Measurements from ENCODE around the gene CYGB. TPM values are rescaled to one million over a fixed set of nuclear protein-coding genes. Genes with fewer than 3 reads are reported as not detected.
"Not testable (repeated sequence)": the region's sequence is repeated elsewhere in the genome, so short reads cannot be mapped to it uniquely, and the experiment has no call there.

CYGB gene
- total and polyA plus RNA-seq, 7 donors: 6.4 to 14.6 (median 11.0) TPM

DNA sequence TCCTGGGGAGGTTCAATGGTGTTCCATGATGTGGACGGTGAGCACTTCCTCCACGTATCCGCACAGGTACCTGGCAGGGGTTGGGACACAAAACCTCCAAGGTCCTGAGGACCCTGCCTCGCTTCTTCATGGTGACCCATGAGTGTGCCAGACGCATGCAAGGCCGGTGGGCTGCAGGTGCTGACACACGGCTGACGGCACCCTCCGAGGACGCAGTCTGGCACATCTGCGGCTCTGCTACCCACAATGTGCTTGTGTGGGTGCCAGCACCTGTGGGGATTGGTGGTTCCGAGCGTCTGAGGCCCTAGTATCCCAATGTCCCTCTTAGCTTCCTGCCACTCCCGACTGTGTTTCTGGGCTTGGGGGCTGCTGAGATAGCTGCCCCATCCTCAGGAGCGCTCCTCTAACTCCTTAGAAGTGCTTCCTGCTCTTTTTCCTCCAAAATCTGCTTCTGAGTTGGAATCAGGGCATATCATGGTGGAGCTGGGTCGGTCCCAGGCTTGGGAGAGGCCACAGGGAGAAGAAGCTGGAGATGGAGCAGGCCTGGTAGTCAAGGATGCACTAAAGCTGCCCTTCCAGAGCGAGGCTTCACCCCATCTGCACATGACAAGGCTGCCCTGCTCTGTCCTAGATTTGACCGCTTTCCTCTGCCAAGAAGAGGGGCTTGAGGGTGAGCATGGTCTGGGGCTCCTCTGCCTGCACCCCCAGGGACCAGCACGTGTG, 1.6 kb downstream of the CYGB start:
- peaks cover 29% of the 10 kb centered on the region for H3K4me1 ChIP-seq
- DNase-seq (peak in 1 of 2 donors; percentile 9), ATAC-seq (no peak)
- 78 to 81% (median 80%) methylated on average over 19 of the region's 19 CpGs for WGBS, 3 donors
- peak overlapping the region; percentile 63 for H3K27ac ChIP-seq
- intact Hi-C loops (cut with DNase I): no loop called here
- TF ChIP-seq, protein P1, sequence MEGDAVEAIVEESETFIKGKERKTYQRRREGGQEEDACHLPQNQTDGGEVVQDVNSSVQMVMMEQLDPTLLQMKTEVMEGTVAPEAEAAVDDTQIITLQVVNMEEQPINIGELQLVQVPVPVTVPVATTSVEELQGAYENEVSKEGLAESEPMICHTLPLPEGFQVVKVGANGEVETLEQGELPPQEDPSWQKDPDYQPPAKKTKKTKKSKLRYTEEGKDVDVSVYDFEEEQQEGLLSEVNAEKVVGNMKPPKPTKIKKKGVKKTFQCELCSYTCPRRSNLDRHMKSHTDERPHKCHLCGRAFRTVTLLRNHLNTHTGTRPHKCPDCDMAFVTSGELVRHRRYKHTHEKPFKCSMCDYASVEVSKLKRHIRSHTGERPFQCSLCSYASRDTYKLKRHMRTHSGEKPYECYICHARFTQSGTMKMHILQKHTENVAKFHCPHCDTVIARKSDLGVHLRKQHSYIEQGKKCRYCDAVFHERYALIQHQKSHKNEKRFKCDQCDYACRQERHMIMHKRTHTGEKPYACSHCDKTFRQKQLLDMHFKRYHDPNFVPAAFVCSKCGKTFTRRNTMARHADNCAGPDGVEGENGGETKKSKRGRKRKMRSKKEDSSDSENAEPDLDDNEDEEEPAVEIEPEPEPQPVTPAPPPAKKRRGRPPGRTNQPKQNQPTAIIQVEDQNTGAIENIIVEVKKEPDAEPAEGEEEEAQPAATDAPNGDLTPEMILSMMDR (IDR thresholded peaks at IDR 0.05): no peak
- peak overlapping the region; percentile 65 for H3K4me3 ChIP-seq
- no peaks in the 10 kb centered on the region for H3K9me3 ChIP-seq
- H3K36me3 ChIP-seq (ENCODE audit: insufficient read depth in 1 of 2, low read depth in 1 of 2): no peaks in the 10 kb centered on the region
- peaks cover 0 to 19% (median 9%) of the 10 kb centered on the region in 3 donors for H3K27me3 ChIP-seq (ENCODE audit: insufficient read depth in 3 of 3, low read length in 2 of 3)

DNA sequence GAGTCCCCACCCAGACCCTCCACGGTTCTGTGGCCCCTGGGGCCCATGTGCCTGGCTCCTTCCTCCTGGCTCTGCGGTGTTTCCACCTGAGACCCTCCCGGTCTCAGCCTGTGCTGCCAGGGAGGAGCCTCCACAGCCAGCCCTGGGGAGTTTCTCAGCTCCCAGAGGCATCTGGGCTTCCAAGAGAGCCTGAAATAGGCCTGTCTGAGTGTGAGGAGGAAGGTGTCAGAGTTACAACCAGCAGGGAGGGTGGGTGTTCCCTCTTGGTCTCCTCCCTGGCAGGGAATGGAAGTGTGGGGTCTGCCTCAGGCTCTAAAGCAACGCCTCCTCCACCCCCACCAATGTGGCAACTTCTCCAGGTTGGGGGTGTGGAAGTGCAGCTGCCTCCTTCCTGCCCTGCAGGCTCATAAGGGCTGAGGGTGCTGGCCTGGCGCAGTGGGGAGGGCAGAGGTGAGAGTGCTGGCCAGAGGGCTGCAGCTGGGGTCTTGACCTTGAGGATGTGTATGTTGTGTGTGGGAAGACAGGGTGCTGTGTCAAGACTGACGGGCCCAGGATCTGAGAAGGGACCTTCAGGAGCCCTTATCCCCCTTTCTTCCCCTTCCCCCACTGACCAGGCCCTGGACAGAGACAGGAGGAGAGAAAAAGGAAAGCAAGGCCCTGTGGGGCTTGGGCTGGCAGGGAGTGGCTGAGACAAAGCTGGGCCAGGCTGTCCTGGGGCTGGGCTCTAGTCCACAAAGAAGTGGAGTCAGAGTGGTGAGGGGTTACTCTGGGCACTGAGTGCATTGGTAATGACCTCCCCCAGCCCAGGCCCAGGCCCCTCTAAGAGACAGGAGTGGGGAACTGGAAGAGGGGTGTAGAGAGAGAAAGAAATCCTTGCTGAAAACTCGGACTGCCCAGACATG, 2.4 kb downstream of the CYGB start:
- no peak for ATAC-seq
- TF ChIP-seq, protein P1 (IDR thresholded peaks at IDR 0.05): no peak
- intact Hi-C loops (cut with DNase I): no loop called here
- H3K27ac ChIP-seq: peak overlapping the region; percentile 16
- WGBS, 3 donors: 70 to 80% (median 72%) methylated on average over 7 of the region's 7 CpGs
- H3K4me1 ChIP-seq: peaks cover 32% of the 10 kb centered on the region
- no peaks in the 10 kb centered on the region for H3K9me3 ChIP-seq
- peak in 1 of 2 donors; percentile 8 for DNase-seq
- H3K4me3 ChIP-seq: peak overlapping the region; percentile 65
- no peaks in the 10 kb centered on the region for H3K36me3 ChIP-seq (ENCODE audit: insufficient read depth in 1 of 2, low read depth in 1 of 2)
- H3K27me3 ChIP-seq (ENCODE audit: insufficient read depth in 3 of 3, low read length in 2 of 3): peaks cover 0 to 19% (median 9%) of the 10 kb centered on the region in 3 donors

DNA sequence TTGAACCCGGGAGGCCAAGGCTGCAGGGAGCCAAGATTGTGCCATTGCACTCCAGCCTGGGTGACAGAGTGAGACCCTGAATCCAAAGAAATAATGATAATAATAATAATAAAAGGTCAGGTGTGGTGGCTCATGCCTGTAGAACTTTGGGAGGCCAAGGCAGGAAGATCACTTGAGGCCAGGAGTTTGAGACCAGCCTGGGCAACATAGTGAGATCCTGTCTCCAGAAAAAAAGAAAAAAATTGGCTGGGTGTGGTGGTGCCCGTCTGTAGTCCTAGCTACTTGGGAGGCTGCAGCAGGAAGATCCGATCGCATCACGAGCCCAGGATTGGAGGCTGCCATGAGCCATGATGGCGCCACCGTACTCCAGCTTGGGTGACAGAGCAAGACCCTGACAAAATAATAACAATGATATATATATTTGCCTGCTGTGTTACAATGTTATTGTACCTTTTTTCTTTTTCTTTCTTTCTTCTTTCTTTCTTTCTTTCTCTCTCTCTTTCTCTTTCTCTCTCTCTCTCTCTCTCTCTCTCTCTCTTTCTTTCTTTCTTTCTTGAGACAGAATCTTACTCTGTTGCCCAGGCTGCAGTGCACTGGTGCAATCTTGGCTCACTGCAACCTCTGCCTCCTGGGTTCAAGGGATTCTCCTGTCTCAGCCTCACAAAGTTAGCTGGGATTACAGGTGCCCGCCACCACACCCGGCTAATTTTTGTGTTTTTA, 3.7 kb downstream of the CYGB start:
- DNase-seq; H3K4me3 ChIP-seq; H3K27ac ChIP-seq; H3K36me3 ChIP-seq (ENCODE audit: insufficient read depth in 1 of 2, low read depth in 1 of 2); intact Hi-C loops (cut with DNase I); ATAC-seq; H3K9me3 ChIP-seq: not testable (repeated sequence)
- Histone ChIP-seq H3K27me3 (ENCODE audit: insufficient read depth in 3 of 3, low read length in 2 of 3) (peaks cover 0 to 19% (median 9%) of the 10 kb centered on the region in 3 donors), H3K4me1 (peaks cover 36% of the 10 kb centered on the region)
- WGBS, 3 donors: 93 to 96% (median 93%) methylated on average over 9 of the region's 9 CpGs

DNA sequence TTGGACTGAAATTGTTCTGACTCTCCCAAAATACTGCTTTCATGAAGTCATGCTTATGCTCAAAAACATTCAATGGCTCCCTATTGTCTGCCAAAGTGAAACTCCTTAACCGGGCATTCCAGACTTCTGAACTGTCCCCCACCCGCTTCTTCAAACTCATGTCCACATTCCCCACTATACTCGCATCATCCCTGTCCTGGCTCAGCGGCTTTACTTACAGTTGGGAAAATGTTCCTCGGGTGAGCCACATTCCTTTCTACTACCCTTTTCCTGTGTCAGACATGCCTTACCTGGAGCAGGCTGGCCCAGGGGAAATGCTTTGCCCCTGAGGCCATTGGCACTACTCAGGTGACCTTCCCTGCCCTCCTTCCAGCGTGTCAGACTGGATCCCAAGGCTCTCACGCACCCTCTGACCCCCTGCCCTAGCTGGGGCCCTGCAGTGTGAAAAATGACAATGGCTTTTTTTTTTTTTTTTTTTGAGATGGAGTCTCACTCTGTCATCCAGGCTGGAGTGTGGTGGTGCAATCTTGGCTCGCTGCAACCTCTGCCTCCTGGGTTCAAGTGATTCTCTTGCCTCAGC, 5.3 kb downstream of the CYGB start:
- no peak for ATAC-seq
- H3K9me3 ChIP-seq: no peaks in the 10 kb centered on the region
- WGBS, 3 donors: 83 to 85% (median 85%) methylated on average over 8 of the region's 8 CpGs
- DNase-seq: no peak
- TF ChIP-seq, protein P1 (IDR thresholded peaks at IDR 0.05): no peak
- no peaks in the 10 kb centered on the region for H3K36me3 ChIP-seq (ENCODE audit: insufficient read depth in 1 of 2, low read depth in 1 of 2)
- H3K27me3 ChIP-seq (ENCODE audit: insufficient read depth in 3 of 3, low read length in 2 of 3): peaks cover 0 to 7% (median 5%) of the 10 kb centered on the region in 3 donors
- H3K4me1 ChIP-seq: peaks cover 33% of the 10 kb centered on the region
- intact Hi-C loops (cut with DNase I): no loop called here
- H3K27ac ChIP-seq: peak overlapping the region; percentile 74
- H3K4me3 ChIP-seq: no peak overlapping the region
